Measurements from ENCODE around the gene KIF3A.
"Not testable (repeated sequence)": the region's sequence is repeated elsewhere in the genome, so short reads cannot be mapped to it uniquely, and the experiment has no call there.

The KIF3A gene

DNA sequence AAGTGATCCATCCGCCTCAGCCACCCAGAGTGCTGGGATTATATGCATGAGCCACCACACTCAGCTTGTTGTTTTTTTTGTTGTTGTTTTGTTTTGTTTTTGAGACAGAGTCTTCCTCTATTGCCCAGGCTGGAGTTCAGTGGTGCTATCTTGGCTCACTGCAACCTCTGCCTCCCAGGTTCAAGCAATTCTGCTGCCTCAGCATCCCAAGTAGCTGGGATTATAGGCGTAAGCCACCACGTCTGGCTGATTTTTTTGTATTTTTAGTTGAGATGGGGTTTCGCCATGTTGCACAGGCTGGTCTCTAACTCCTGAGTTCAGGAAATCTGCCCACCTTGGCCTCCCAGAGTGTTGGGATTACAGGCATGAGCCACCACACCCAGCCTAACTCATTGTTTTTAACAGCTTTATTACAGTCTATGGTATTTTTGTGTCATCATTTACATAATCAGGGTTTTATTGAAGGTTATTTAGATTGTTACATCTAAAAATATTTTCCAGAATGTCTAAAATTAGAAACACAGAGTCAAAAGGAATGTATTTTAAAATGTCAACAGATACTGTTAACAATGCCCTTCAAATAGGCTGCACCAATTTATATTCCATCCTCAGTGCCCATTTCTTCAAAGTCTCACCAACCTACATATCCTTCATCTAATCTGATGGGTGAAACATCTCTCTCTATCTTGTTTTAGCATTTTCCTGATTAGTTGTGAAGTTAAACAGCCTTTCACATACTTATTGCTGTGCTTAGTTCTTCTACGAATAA, 18.6 kb downstream of the KIF3A start:
- DNase-seq (ENCODE audit: low read depth), result no peak

DNA sequence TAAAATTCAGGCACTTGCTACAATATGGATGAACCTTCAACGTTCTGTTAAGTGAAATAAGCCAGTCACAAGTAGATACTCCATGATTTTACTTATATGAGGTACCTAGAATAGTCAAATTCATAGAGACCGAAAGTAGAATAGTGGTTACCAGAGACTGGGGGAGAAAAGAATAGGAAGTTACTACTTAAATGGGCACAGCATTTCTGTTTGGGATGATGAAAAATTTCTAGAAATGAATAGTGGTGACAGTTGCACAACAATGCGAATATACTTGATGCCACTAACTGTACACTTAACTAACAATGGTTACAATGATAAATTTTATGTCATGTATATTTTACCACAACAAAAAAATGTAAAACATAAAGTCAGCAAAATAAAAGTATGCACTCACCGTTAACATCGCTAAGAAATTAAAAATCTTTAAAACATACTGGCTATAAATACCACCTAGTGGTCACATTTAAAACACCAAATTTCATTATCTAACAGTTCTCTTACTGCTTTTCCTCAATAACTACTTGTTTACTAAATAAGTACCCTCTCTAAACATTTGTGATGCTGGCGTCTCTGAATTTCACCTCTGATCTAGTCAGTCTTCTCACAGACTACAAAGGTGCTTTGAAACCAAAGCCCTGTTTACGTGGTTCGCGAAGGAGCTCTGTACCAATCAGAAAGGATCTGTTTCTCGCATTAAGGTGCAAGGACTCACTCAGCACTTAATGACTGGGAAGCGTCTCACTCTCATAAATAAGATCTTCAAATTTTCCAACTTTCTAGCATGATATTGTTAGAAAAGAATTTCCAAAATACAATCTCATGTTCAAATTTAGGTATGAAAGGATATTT, 22.7 kb downstream of the KIF3A start:
- peak; percentile 52 for DNase-seq (ENCODE audit: low read depth)

DNA sequence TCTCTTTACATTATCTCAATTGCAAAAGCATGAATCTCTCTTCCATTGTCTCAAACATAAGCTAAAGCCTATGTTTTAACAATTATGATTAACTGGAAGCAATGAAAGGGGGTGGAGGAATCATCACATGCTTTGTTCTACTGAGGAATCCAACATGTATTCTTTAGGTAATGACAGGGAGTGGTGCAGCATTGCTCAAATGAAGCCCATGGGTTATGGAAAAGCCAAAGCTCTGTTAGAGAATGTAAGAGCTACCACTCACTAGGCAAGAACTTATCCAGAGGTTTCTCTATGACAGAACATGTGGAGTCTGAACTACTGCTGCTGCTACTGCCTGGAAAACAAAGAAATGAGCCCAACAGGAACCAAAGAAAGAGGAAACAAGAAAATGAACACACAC, 28.7 kb downstream of the KIF3A start:
- DNase-seq (ENCODE audit: low read depth), result no peak

DNA sequence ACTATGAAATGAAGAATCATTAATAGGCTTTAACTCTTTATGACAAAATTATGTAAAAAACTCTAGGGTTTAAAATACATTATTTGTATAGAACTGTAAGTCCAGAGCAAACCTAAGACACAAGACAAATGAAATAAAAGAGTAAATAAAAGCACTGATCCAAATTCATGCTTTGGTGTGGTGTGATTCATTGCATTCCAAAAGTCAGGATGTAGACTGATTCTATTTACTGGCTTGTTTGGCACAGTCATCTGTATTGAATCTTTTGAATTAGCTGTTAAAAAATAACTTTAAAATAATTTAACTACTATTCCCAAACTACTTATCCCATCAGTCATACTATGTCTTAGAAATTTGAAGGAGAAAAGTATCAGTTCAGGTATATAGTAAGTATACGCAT, 32.5 kb downstream of the KIF3A start:
- DNase-seq (ENCODE audit: low read depth), result peak; percentile 74

DNA sequence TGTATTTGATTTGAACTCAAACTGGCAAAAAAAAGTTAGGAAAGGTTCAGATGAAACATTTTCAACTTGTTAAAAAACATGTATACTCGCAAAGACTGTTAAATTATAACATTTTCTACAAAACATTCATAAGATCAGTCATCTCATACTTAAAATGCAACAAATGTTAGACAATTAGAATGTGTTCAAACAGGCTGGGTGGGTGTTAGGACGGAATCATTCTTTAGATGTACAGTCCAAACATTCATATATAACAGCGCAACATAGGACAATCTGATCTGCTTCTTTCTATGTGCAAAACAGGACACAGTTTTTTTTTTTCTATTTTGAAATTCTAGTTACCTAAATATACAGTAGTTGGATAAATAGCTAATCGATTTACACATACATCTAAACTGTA, 41.4 kb downstream of the KIF3A start:
- no peak for DNase-seq (ENCODE audit: low read depth)

DNA sequence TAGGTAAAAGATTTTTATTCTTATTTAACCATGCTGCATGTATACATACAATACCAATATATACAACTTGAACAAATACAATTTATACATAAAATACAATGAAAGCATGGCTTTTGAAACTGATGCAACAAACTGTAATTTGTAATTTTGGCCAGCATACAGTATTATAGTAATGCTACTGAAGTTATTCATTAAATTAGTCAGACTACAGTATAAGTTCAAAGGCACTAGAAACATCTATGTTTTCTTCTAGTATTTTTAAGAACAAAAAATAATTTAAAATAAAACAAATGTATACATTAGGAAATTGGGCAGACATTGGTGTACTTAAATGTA, 44.7 kb downstream of the KIF3A start:
- DNase-seq (ENCODE audit: low read depth), result no peak

DNA sequence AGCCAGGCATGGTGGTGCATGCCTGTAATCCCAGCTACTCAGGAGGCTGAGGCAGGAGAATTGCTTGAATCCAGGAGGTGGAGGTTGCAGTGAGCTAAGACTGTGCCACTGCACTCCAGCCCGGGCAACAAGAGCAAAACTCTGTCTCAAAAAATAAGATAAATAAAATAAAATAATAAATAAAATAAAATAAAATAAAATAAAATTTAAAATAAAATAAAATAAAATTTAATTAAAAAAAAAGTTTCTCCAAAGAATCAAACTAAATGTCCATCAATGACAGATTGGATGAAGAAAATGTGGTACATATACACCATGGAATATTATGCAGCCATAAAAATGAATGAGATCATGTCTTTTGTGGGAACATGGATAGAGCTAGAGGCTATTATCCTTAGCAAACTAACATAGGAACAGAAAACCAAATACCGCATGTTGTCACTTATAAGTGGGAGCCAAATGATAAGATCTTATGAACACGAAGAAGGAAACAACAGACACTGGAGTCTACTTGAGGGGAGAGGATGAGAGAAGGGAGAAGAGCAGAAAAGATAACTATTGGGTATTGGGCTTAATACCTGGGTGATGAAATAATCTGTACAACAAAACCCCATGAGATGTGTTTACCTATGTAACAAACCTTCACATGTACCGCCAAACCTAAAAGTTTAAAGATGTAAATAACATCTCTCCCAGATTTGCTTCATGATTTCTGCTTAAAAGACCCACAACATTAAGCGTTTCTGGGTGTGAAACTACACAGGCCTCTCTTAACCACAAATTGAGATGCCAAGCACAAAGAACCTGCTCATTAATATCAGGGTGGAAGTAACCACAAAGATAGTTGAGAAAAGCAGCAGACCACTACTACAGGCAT, 45.4 kb downstream of the KIF3A start:
- not testable (repeated sequence) for DNase-seq (ENCODE audit: low read depth)

DNA sequence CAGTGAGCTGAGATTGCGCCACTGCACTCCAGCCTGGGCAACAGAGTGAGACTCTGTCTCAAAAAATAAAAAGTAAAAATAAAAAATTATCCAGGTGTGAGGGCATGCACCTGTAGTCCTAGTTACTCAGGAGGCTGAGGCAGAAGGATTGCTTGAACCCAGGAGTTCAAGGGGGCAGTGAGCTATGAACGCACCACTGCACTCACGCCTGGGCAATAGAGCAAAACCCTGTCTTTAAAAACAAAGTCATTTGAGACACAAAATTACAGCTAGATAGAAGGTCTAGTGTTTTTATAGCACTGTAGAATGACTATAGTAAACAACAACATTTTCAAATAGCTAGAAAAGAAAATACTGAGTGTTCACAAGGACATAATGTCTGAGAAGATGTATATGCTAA, 47.2 kb downstream of the KIF3A start:
- no peak for DNase-seq (ENCODE audit: low read depth)

DNA sequence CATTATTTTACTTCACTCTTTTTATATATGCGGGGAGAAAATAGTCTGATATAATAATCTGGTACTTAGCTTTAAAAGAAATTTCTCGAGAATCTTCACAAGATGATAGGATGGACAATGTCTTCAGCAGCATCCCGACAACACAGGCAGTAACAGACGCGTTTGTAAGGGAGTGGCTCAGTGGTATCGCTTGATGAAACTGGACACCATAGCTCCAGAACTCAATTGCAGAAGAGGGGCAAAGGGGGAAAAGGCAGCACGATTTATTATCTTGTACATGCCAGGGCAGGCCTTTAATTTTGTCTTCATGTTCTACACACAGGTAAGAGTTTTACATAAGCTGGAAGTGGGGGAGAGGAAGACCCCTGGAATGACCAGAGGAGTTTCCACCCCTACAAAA, 47.8 kb downstream of the KIF3A start:
- DNase-seq (ENCODE audit: low read depth), result no peak

DNA sequence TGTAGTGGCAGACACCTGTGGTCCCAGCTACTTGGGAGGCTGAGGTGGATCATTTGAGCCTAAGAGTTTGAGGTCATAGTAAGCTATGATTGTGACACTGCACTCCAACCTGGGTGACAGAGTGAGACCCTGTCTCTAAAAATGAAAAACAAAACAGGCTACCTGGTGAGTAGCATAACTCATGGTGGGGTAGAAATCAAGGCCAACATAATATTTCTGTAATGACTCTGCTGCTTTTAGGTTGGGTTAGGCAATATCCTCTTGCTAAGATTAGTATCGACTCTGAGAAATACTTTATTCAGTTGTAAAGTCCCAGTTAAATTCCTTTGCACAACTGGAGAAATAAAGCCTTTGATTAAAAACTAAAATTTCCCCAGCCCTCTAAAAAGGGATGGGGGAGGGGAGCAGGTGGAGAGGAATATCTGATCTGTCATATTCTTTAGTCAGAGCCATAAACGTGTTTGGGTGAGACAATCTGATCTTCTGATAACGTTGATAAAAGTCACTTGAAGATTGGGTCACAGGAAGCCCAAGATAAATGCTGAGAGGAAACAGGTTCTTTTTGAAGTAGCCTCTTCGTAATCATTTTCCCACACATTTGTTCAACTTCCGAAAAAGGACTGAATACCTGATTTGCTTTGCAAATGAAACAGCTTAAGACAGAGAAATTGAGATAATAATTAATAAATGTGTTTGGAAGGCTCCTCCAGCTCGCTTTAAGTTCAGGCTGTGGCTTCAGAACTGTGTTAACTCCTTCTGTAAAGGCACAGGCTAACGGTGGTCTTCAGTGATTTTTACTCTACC, 48.6 kb downstream of the KIF3A start:
- no peak for DNase-seq (ENCODE audit: low read depth)

DNA sequence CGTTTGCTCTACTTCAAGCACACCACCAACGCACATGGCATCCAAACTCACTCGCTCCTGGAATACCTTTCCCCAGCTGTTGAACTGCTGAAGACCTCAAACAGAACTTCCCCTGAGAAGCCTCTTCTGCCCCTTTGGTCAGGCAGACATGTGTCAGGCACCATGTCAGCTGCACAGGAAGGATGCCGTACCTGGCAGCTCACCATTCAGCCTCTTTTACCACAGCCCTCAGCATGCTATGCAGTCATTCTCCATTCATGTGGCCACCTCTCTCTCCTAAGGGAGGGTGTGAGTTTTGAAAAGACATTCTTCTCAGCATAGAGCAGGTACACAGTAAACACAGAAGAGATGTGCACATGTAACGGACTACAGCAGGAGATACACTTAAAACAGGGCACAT, 49.4 kb downstream of the KIF3A start:
- no peak for DNase-seq (ENCODE audit: low read depth)

DNA sequence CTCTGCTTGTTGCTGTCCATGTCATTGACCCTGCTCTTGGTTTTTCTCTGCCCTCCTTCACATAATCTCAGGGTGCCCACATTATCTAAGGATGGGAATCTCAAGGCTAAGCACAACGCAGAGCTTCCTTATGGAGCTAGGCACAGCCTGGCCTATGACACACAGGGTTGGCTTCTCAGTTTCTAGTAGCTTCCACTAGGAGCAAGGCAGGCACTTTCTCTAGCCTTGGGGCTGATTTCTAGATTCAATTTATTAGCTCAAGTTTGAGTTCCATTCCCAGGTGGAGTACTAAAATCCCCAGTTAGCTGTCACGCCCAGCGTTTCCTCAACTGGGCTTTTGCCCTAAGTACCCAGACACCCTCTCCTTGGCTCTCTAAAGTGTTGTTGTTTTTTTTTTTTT, 51.2 kb downstream of the KIF3A start:
- no peak for DNase-seq (ENCODE audit: low read depth)

DNA sequence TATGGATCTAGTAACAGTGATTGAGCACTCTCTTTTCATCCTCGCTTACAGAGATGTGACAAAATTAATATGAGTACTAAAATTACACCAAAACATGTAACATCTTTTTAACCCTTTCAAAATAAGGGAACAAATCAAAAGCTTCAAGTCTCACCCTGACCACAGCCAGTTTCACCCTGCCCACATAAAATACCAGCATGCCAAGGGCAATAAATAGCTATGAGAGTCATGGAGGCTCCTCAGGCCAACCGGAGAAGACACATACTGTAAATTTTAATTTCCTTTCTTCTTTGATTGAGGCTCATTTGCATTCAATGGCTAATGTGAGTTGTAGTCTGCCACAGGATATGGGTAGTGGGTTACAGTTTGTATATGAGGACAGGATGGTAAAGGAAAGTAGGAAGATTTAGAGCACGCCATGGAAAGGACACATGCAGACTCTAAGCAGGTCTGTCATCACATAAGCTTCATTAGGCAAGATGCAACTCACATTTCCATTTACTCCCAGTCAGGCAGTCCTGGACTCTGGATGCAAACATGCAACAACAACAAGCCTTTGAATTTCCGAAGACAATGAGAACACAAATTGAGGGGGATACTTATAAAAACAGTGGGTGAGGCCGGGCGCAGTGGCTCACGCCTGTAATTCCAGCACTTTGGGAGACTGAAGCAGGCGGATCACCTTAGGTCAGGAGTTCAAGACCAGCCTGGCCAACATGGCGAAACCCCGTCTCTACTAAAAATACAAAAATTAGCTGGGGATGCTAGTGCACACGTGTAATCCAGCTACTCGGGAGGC, 52.2 kb downstream of the KIF3A start:
- DNase-seq (ENCODE audit: low read depth), result no peak

DNA sequence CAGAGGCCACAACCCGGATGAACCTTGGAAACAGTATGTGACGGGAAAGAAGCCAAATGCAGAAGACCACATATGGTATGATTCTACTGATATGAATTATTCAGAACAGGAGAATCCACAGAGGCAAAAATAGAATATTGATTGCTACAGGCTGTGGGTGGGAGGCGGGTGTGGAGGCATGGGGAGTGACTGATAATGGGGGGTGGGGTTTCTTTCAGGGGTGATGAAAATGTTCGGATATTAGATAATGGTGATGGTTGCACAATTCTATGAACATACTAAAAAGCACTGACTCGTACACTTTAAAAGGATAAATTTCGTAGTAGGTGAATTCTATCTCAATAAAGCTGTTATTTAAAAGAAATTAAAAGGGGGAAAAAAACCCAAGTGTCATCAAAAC, 52.9 kb downstream of the KIF3A start:
- DNase-seq (ENCODE audit: low read depth), result no peak

DNA sequence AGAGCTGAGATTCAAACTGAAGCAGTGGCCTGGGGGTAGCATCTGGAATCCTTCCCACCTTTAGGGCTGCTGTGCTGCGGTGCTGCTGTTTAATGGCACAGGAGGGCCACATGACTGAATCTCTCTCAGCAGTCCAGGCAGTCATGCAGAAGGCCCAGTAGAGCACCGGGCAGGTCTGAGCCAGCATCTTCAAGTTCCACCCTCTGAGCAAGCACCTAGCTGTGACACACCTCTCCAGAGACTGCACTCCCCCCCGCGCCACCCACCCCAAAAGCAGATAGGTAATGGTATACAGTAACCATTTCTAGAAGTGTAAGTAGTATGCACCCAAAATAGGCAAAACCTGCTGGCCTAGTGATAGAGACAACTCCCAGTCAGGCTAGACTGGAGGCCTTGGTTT, 55.4 kb downstream of the KIF3A start:
- no peak for DNase-seq (ENCODE audit: low read depth)

DNA sequence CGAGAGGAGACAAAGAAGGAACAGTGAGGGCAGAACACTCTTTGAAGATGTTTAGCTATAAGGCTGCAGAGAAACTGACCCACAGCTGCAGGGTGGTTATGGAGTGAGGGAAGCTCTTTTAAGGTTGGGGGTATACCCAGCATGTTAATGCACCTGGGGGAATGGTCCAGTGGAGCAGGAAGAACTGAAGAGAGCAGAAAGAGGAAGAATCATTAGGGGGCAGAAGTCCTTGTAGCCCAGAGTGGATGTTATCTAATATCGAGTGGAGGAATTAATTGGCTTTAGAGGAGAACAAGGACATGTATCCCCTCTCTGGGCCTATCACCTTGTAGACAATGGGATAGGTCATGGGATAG, 55.9 kb downstream of the KIF3A start:
- DNase-seq (ENCODE audit: low read depth), result no peak

DNA sequence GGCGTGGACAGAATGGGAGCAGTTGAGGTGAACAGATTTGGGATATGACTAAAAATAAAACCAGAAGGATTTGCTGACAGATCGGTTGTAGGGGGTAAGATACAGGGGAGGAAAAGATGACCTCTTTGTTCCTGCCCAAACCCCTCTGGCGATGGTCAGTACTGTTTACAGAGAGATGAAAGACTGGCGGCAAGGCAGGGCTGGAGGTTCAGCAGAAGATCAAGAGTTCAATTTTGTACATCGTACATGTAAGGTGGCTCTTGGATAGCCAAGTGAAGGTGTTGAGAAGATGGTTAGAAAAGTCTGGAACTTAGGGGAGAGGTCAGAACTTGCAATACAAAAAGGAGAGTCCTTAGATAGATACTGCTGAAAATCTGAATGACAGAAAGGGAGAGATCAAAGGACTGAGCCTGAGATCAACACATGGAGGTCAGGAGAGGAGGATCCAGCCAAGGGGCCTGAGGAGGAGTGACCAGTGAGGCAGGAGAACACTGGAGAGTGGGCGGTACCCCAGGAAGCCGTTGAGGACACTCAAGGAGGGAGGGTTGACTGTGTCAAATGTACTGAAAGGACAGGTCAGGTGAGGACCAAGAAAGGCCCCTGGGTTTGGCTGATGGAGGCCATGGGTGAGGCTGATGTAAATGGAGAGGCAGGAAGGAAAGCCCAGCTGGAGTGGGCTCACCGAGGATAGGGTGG, 56.4 kb downstream of the KIF3A start:
- DNase-seq (ENCODE audit: low read depth), result no peak

DNA sequence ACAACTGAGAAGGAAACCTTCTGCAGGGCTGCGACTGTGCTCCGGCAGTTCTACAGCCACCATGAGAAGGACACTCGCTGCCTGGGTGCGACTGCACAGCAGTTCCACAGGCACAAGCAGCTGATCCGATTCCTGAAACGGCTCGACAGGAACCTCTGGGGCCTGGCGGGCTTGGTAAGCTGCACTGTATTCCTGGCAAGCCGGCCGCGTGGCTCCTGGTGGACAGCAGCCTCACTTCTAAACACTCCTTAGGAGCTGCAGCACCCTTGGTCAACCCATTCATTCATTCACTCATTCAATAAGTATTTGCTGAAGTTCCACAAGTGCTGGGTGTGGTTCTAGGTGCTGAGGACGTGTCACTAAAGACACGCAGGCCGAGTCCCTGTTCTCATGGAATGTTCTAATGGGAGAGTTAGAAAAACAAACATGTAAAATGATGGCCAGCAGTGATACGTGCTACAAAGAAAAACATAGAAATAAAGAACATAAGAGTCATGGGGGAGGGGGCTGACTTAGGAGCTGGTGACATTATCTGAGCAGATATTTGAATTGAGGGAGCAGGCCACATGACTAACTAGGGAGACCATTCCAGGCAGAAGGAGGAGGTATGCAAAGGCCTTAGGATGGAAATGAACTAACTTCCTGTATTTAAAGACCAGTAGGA, 57.5 kb downstream of the KIF3A start:
- DNase-seq (ENCODE audit: low read depth), result no peak

DNA sequence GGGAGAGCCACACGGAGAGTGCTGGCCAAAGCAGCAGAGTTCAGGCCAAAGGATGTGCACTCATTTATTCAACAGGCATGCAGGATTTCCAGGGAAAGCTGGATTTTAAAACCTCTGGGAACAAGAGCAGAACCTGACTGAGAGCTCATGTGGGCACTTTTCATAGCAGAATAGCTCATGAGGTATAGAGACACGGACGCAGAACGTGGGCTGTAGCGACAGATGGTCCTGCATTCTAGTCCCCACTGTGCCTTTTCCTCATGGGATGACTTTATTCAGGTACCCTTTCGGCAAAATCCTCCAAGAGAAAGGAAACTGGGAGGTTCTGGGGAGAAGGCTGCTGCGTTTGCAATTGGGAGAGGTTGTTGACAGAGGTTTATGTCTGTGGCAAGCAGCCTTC, 58.2 kb downstream of the KIF3A start:
- no peak for DNase-seq (ENCODE audit: low read depth)

DNA sequence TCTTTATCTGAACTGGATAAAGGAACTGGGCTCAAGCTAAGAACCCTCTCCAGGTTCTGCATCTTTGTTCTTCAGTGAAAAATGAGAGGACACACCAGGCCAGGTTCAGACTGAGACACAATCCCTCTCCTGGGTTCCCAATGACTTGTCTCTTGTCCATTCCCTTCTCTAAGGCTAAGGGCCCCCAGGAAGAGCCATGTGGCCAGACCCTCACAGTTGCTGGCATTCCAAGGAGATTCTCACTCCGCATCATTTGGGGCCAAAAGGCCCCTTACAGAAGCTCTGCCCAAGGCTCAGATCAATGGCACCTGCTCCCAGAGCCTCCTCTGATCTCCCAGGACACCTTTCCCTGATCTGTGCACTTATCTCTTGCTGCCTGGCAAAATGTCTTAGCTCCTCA, 58.6 kb downstream of the KIF3A start:
- no peak for DNase-seq (ENCODE audit: low read depth)

All from ELR (cell line).